H9 (cell line): ENCODE results near the gene RARB. TPM values are rescaled to one million over a fixed set of nuclear protein-coding genes. Genes with fewer than 3 reads are reported as not detected.

ENCODE experiments used
- DNase-seq: peaks from one replicate; pipeline ENCODE4 v3.0.0-alpha.2; 2017
- H2AFZ ChIP-seq: one replicate; pipeline ENCODE4 v1.6.1; 2013; ENCODE audit warnings: mild to moderate bottlenecking, low read length, control low read depth, moderate library complexity
- H2AK5ac ChIP-seq: 2 replicates; pipeline ENCODE4 v1.6.1; 2013; ENCODE audit warnings: low read length, control low read depth, mixed read lengths; ENCODE audit not compliant: insufficient read length
- H2BK120ac ChIP-seq: one replicate; pipeline ENCODE4 v1.6.1; 2013; ENCODE audit warnings: low read depth, mild to moderate bottlenecking, low read length, control low read depth, inconsistent platforms; ENCODE audit not compliant: poor library complexity, severe bottlenecking
- H2BK12ac ChIP-seq: 2 replicates; pipeline ENCODE4 v1.6.1; 2013; ENCODE audit warnings: low read length, control low read depth, mixed read lengths, low read depth; ENCODE audit not compliant: insufficient read length
- H2BK15ac ChIP-seq: 2 replicates; pipeline ENCODE4 v1.6.1; 2013; ENCODE audit warnings: low read depth, low read length, control low read depth
- H2BK20ac ChIP-seq: one replicate; pipeline ENCODE4 v1.6.1; 2013; ENCODE audit warnings: low read depth, mild to moderate bottlenecking, low read length, control low read depth, inconsistent platforms; ENCODE audit not compliant: poor library complexity, severe bottlenecking
- H2BK5ac ChIP-seq: 2 replicates; pipeline ENCODE4 v1.6.1; 2013; ENCODE audit warnings: low read length, control low read depth, mixed read lengths; ENCODE audit not compliant: insufficient read length
- H3K14ac ChIP-seq: 2 replicates; pipeline ENCODE4 v1.6.1; 2013; ENCODE audit warnings: low read length, control low read depth; ENCODE audit not compliant: insufficient read depth
- H3K18ac ChIP-seq: 2 replicates; pipeline ENCODE4 v1.6.1; 2013; ENCODE audit warnings: low read depth, mild to moderate bottlenecking, mixed read lengths, low read length, control low read depth; ENCODE audit not compliant: insufficient read length
- H3K23ac ChIP-seq: 2 replicates; pipeline ENCODE4 v1.6.1; 2013; ENCODE audit warnings: low read length, control low read depth, mixed read lengths, low read depth; ENCODE audit not compliant: insufficient read length
- H3K23me2 ChIP-seq: 2 replicates; pipeline ENCODE4 v1.6.1; 2013; ENCODE audit warnings: low read depth, mild to moderate bottlenecking, mixed read lengths, low read length, control low read depth; ENCODE audit not compliant: insufficient read length, poor library complexity, severe bottlenecking
- H3K27ac ChIP-seq: 2 replicates; pipeline ENCODE4 v1.5.1; 2013; ENCODE audit warnings: low read length, control low read depth, mixed read lengths, low read depth; ENCODE audit not compliant: insufficient read length
- H3K27me3 ChIP-seq: 2 replicates; pipeline ENCODE4 v1.6.1; 2013; ENCODE audit warnings: low read length, control low read depth, inconsistent platforms; ENCODE audit not compliant: insufficient read depth
- H3K4ac ChIP-seq: 2 replicates; pipeline ENCODE4 v1.6.1; 2013; ENCODE audit warnings: low read depth, mild to moderate bottlenecking, control low read depth, inconsistent platforms, low read length, moderate library complexity
- H3K4me1 ChIP-seq: 2 replicates; pipeline ENCODE4 v1.6.1; 2013; ENCODE audit warnings: low read length, control low read depth, inconsistent platforms; ENCODE audit not compliant: insufficient read depth
- H3K4me2 ChIP-seq: 2 replicates; pipeline ENCODE4 v1.6.1; 2013; ENCODE audit warnings: low read length, control low read depth, mixed read lengths; ENCODE audit not compliant: insufficient read length, insufficient read depth
- H3K56ac ChIP-seq: 2 replicates; pipeline ENCODE4 v1.6.1; 2013; ENCODE audit warnings: low read depth, mild to moderate bottlenecking, mixed read lengths, low read length, control low read depth; ENCODE audit not compliant: insufficient read length
- H3K79me1 ChIP-seq: 2 replicates; pipeline ENCODE4 v1.6.1; 2013; ENCODE audit warnings: low read depth, mild to moderate bottlenecking, moderate library complexity, low read length, control low read depth, inconsistent platforms; ENCODE audit not compliant: insufficient read depth, poor library complexity, severe bottlenecking
- H3K79me2 ChIP-seq: 2 replicates; pipeline ENCODE4 v1.6.1; 2013; ENCODE audit warnings: low read length, control low read depth, inconsistent platforms; ENCODE audit not compliant: insufficient read depth
- H3K9ac ChIP-seq: 2 replicates; pipeline ENCODE4 v1.6.1; 2013; ENCODE audit warnings: low read length, control low read depth, mixed read lengths; ENCODE audit not compliant: insufficient read length; ENCODE audit errors: extremely low read depth
- H3K9me3 ChIP-seq: one replicate; pipeline ENCODE4 v1.6.1; 2013; ENCODE audit warnings: low read depth, low read length, inconsistent platforms; ENCODE audit not compliant: control insufficient read depth
- H3T11ph ChIP-seq: one replicate; pipeline ENCODE4 v1.6.1; 2013; ENCODE audit warnings: mild to moderate bottlenecking, low read length, control low read depth, inconsistent platforms
- H4K20me1 ChIP-seq: one replicate; pipeline ENCODE4 v1.6.1; 2013; ENCODE audit not compliant: control insufficient read depth, insufficient read length, insufficient read depth
- H4K5ac ChIP-seq: 2 replicates; pipeline ENCODE4 v1.6.1; 2013; ENCODE audit warnings: low read depth, mild to moderate bottlenecking, mixed read lengths, low read length, control low read depth; ENCODE audit not compliant: insufficient read length
- H4K8ac ChIP-seq: replicated peaks from 2 replicates; pipeline ENCODE4 v1.6.1; 2013; ENCODE audit warnings: low read length, control low read depth, mixed read lengths, low read depth; ENCODE audit not compliant: insufficient read length
- H4K91ac ChIP-seq: 2 replicates; pipeline ENCODE4 v1.6.1; 2013; ENCODE audit warnings: low read depth, mild to moderate bottlenecking, moderate library complexity, mixed read lengths, low read length, control low read depth; ENCODE audit not compliant: insufficient read length
- H3K27ac Mint-ChIP-seq, 3 experiments: 2 replicates in 2 of 3; 3 replicates in 1 of 3; pipeline ENCODE4 v1.8.0; 2020 to 2021; ENCODE audit warnings: mixed read lengths in 3 of 3, mild to moderate bottlenecking in 1 of 3, moderate library complexity in 1 of 3
- H3K27me3 Mint-ChIP-seq: 2 replicates; pipeline ENCODE4 v1.8.0; 2021; ENCODE audit warnings: low read depth, mild to moderate bottlenecking, moderate library complexity, mixed read lengths
- H3K36me3 Mint-ChIP-seq, 3 experiments: 2 replicates in 2 of 3; 3 replicates in 1 of 3; pipeline ENCODE4 v1.8.0; 2020 to 2021; ENCODE audit warnings: low read depth in 3 of 3, mixed read lengths in 3 of 3; ENCODE audit not compliant: insufficient read depth in 1 of 3
- H3K4me1 Mint-ChIP-seq, 2 experiments: 2 replicates each; pipeline ENCODE4 v1.8.0; 2020; ENCODE audit warnings: mixed read lengths in 2 of 2
- H3K4me3 Mint-ChIP-seq, 2 experiments: 2 replicates in 1 of 2; 3 replicates in 1 of 2; pipeline ENCODE4 v1.8.0; 2020 to 2021; ENCODE audit warnings: mild to moderate bottlenecking in 2 of 2, mixed read lengths in 2 of 2, moderate library complexity in 1 of 2
- H3K9me3 Mint-ChIP-seq, 2 experiments: 2 replicates in 1 of 2; 3 replicates in 1 of 2; pipeline ENCODE4 v1.8.0; 2020; ENCODE audit warnings: mild to moderate bottlenecking in 2 of 2, mixed read lengths in 2 of 2, moderate library complexity in 1 of 2
- CTCF ChIP-seq: fragments of 200-600 bp; sonication (generic); conservative IDR thresholded peaks from 3 replicates; pipeline ENCODE4 v1.8.0; 2021; ENCODE audit warnings: antibody characterized with exemption, mild to moderate bottlenecking
- WGBS: extraction: QIAGEN DNeasy Blood & Tissue Kit; methylation state at CpG from one replicate; pipeline ENCODE4 v1.1.7; 2013; ENCODE audit warnings: missing lambda C conversion rate, low lambda C conversion rate, mixed read lengths; ENCODE audit not compliant: insufficient read length; ENCODE audit errors: extremely low coverage; 5-methylcytosine and 5-hydroxymethylcytosine counted together
- total RNA-seq: library from RNA; stranded (reverse); gene quantifications from 2 replicates; pipeline ENCODE4 v1.2.1, GENCODE V29; 2021

The RARB gene
- total RNA-seq, 1 experiment from 2014 or later, result 0.22 TPM

DNA sequence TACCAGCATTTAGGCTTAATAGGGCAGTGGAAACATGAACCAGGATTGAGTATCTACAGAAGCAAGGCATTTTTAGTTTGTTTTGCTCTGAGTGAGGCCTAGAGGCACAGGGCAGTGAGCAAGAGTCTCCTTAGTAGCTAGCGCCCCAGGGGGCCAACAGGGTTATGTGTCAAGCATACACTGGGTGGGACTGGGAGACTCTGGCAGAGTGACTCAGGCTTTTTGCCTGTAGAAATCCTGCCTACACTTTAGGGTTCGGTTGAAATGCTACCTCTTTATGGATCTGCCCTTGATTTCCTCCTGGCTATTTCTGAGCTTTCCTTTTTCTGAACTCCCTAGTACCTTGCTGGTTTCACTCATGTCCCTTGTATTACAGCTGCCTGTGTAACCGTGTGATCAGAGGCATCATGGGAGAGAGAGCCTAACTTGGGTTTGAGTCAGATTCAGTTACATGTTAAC, 164.5 kb downstream of the RARB start:
- peaks cover 14 to 16% of the 10 kb centered on the region in 2 experiments for H3K4me1 Mint-ChIP-seq
- no peaks in the 10 kb centered on the region for H4K20me1 ChIP-seq
- H3K79me2 ChIP-seq, result no peaks in the 10 kb centered on the region
- H2AFZ ChIP-seq, result no peak overlapping the region
- H3K27me3 ChIP-seq, result no peaks in the 10 kb centered on the region
- H2AK5ac ChIP-seq, result no peak overlapping the region
- H3K9me3 Mint-ChIP-seq, result no peaks in the 10 kb centered on the region
- H3K4me3 Mint-ChIP-seq, result no peak overlapping the region
- H3K23me2 ChIP-seq, result no peaks in the 10 kb centered on the region
- H2BK15ac ChIP-seq, result no peak overlapping the region
- peak; percentile 32; the same call in 2 of the 3 replicates for TF ChIP-seq CTCF
- H2BK5ac ChIP-seq, result no peak overlapping the region
- no peak overlapping the region for H2BK120ac ChIP-seq
- H3K9ac ChIP-seq, result no peak overlapping the region
- H2BK12ac ChIP-seq, result no peak overlapping the region
- no peak overlapping the region for H4K5ac ChIP-seq
- H3K14ac ChIP-seq, result no peak overlapping the region
- H3K18ac ChIP-seq, result no peak overlapping the region
- no peak overlapping the region for H2BK20ac ChIP-seq
- H4K8ac ChIP-seq, result no peak overlapping the region
- H3K27me3 Mint-ChIP-seq, result no peaks in the 10 kb centered on the region
- H4K91ac ChIP-seq, result no peak overlapping the region
- H3K9me3 ChIP-seq, result no peaks in the 10 kb centered on the region
- H3K79me1 ChIP-seq, result no peaks in the 10 kb centered on the region
- H3K4me2 ChIP-seq, result no peak overlapping the region
- no CpG with 5 or more reads among the region's 3 CpGs for WGBS
- H3K36me3 Mint-ChIP-seq, result peaks cover 0 to 9% (median 3%) of the 10 kb centered on the region in 3 experiments; a peak in 2 of 7 replicates
- no peak overlapping the region for H3K4ac ChIP-seq
- H3K27ac Mint-ChIP-seq, result peak overlapping the region in 2 of 3 experiments; percentile 70 to 80; a peak in 2 of 7 replicates
- no peak for DNase-seq
- no peak overlapping the region for H3K56ac ChIP-seq
- no peak overlapping the region for H3K23ac ChIP-seq
- H3T11ph ChIP-seq, result no peak overlapping the region
- no peaks in the 10 kb centered on the region for H3K4me1 ChIP-seq
- H3K27ac ChIP-seq, result no peak overlapping the region
